ENCODE results near the gene TRIM2. TPM values are rescaled to one million over a fixed set of nuclear protein-coding genes. Genes with fewer than 3 reads are reported as not detected.
A peak's percentile ranks its signal among the peaks of the same experiment; 100 is the strongest.

Gene TRIM2
- total RNA-seq, 4 donors from 2014 or later = 146 to 229 (median 192) TPM

GRCh38 chr4:153212736-153213135 lies 8.5 kb downstream of the TRIM2 start:
- WGBS, 2 donors = 88 to 89% methylated on average over 1 of the region's 1 CpG
- Histone ChIP-seq H3K27me3 (no peaks in the 10 kb centered on the region), H3K4me1 (peaks cover 28 to 31% of the 10 kb centered on the region in 2 donors), H3K27ac (no peak overlapping the region), H3K4me3 (replicated peaks in 1 of 3) (no peak overlapping the region), H3K9me3 (no peaks in the 10 kb centered on the region), H3K36me3 (no peaks in the 10 kb centered on the region)
- intact Hi-C loops (cut with DNase I) = no loop called here
- DNase-seq = peak; percentile 30 to 45
- TF ChIP-seq POLR2A (IDR thresholded peaks at IDR 0.05) (no peak), CTCF (IDR thresholded peaks at IDR 0.05) (no peak)

GRCh38 chr4:153215921-153216320 lies 11.7 kb downstream of the TRIM2 start:
- Histone ChIP-seq H3K4me1 (peaks cover 13% of the 10 kb centered on the region in 2 donors), H3K4me3 (replicated peaks in 1 of 3) (no peak overlapping the region), H3K9me3 (no peaks in the 10 kb centered on the region), H3K27me3 (no peaks in the 10 kb centered on the region), H3K27ac (no peak overlapping the region), H3K36me3 (no peaks in the 10 kb centered on the region)
- intact Hi-C loops (cut with DNase I) = no loop called here
- TF ChIP-seq POLR2A (IDR thresholded peaks at IDR 0.05) = no peak
- DNase-seq = no peak

GRCh38 chr4:153216546-153216945 lies 12.3 kb downstream of the TRIM2 start:
- H3K27me3 ChIP-seq = no peaks in the 10 kb centered on the region
- no peaks in the 10 kb centered on the region for H3K9me3 ChIP-seq
- H3K27ac ChIP-seq = no peak overlapping the region
- no peaks in the 10 kb centered on the region for H3K36me3 ChIP-seq
- intact Hi-C loops (cut with DNase I) = no loop called here
- DNase-seq = no peak
- TF ChIP-seq CTCF (IDR thresholded peaks at IDR 0.05) (no peak), POLR2A (IDR thresholded peaks at IDR 0.05) (no peak)
- no peak overlapping the region for H3K4me3 ChIP-seq (replicated peaks in 1 of 3)
- WGBS, 2 donors = 86 to 94% methylated on average over 4 of the region's 4 CpGs
- peaks cover 11% of the 10 kb centered on the region in 2 donors for H3K4me1 ChIP-seq

GRCh38 chr4:153217440-153217839 lies 13.2 kb downstream of the TRIM2 start:
- Histone ChIP-seq H3K27ac (no peak overlapping the region), H3K36me3 (no peaks in the 10 kb centered on the region), H3K9me3 (no peaks in the 10 kb centered on the region), H3K27me3 (no peaks in the 10 kb centered on the region), H3K4me1 (peaks cover 11 to 12% of the 10 kb centered on the region in 2 donors), H3K4me3 (replicated peaks in 1 of 3) (no peak overlapping the region)
- intact Hi-C loops (cut with DNase I) = no loop called here
- no peak for DNase-seq
- TF ChIP-seq CTCF (IDR thresholded peaks at IDR 0.05) (no peak), POLR2A (IDR thresholded peaks at IDR 0.05) (no peak)

- DNase-seq = no peak
- H3K9me3 ChIP-seq = no peaks in the 10 kb centered on the region
- H3K4me3 ChIP-seq (replicated peaks in 1 of 3) = no peak overlapping the region
- 95 to 96% methylated on average over 3 of the region's 3 CpGs for WGBS, 2 donors
- H3K4me1 ChIP-seq = peaks cover 4 to 8% of the 10 kb centered on the region in 2 donors
- H3K27me3 ChIP-seq = no peaks in the 10 kb centered on the region
- H3K27ac ChIP-seq = no peak overlapping the region
- intact Hi-C loops (cut with DNase I) = no loop called here
- TF ChIP-seq POLR2A (IDR thresholded peaks at IDR 0.05) (no peak), CTCF (IDR thresholded peaks at IDR 0.05) (no peak)
- H3K36me3 ChIP-seq = no peaks in the 10 kb centered on the region
These were observed 14.7 kb downstream of the TRIM2 start for GRCh38 chr4:153218961-153219360.

Data from thyroid gland (tissue), 4 donors.